CD14-positive monocyte (primary cell): ENCODE results near the gene FRMPD1. TPM values are rescaled to one million over a fixed set of nuclear protein-coding genes. Genes with fewer than 3 reads are reported as not detected.
A peak's percentile ranks its signal among the peaks of the same experiment; 100 is the strongest.

Experiments
- DNase-seq, 3 donors: peaks; one replicate each; pipeline ENCODE4 v3.0.0-alpha.2; 2011 to 2022
- H2AFZ ChIP-seq: 2 replicates; pipeline ENCODE4 v1.6.0; 2012; ENCODE audit warnings: mild to moderate bottlenecking, low read depth, low read length, inconsistent platforms; ENCODE audit not compliant: insufficient read depth, poor library complexity, severe bottlenecking
- H3K27ac ChIP-seq, 2 donors: 1 replicate in 1 of 2; 2 replicates in 1 of 2; pipeline ENCODE4 v1.5.1; 2012 to 2013; ENCODE audit warnings: low read length in 2 of 2, control low read depth in 1 of 2, inconsistent platforms in 1 of 2, low read depth in 1 of 2, mild to moderate bottlenecking in 1 of 2
- H3K27me3 ChIP-seq, 2 donors: one replicate each; pipeline versions ENCODE4 v1.6.0 to v1.6.1; 2011 to 2013; ENCODE audit warnings: low read length in 2 of 2; ENCODE audit not compliant: control insufficient read depth in 2 of 2, insufficient read depth in 2 of 2
- H3K36me3 ChIP-seq, 2 donors: replicated peaks in 1 of 2; 1 replicate in 1 of 2; 2 replicates in 1 of 2; pipeline versions ENCODE4 v1.5.1 to v1.6.1; 2012 to 2013; ENCODE audit warnings: low read length in 2 of 2, control low read depth in 1 of 2, inconsistent platforms in 1 of 2, mild to moderate bottlenecking in 1 of 2; ENCODE audit not compliant: insufficient read depth in 2 of 2, control insufficient read depth in 1 of 2
- H3K4me1 ChIP-seq, 2 donors: 1 replicate in 1 of 2; 2 replicates in 1 of 2; pipeline versions ENCODE4 v1.5.1 to v1.6.1; 2012 to 2013; ENCODE audit warnings: low read length in 2 of 2, control low read depth in 1 of 2, inconsistent platforms in 1 of 2, mild to moderate bottlenecking in 1 of 2, moderate library complexity in 1 of 2; ENCODE audit not compliant: insufficient read depth in 2 of 2, control insufficient read depth in 1 of 2
- H3K4me2 ChIP-seq: replicated peaks from 2 replicates; pipeline ENCODE3; 2012; ENCODE audit warnings: low read length, moderate library complexity, mild to moderate bottlenecking; ENCODE audit not compliant: poor library complexity, severe bottlenecking; ENCODE audit errors: extremely low read depth
- H3K4me3 ChIP-seq, 3 experiments: fragments of 200-600 bp in 1 of 3; sonication (generic) in 1 of 3; replicated peaks in 1 of 3; 1 replicate in 2 of 3; 2 replicates in 1 of 3; pipeline ENCODE4 v1.5.1; 2011 to 2013; ENCODE audit warnings: low read length in 3 of 3, mild to moderate bottlenecking in 3 of 3, control low read depth in 2 of 3, low read depth in 2 of 3, inconsistent platforms in 1 of 3, moderate library complexity in 1 of 3
- H3K79me2 ChIP-seq: 2 replicates; pipeline ENCODE4 v1.6.0; 2012; ENCODE audit warnings: mild to moderate bottlenecking, control low read depth, inconsistent platforms, low read length, moderate library complexity; ENCODE audit not compliant: insufficient read depth
- H3K9ac ChIP-seq: 2 replicates; pipeline ENCODE4 v1.6.0; 2017; ENCODE audit warnings: low read length, mild to moderate bottlenecking; ENCODE audit not compliant: insufficient read depth, poor library complexity, severe bottlenecking
- H3K9me3 ChIP-seq, 2 donors: replicated peaks in 1 of 2; 1 replicate in 1 of 2; 2 replicates in 1 of 2; pipeline versions ENCODE4 v1.5.1 to v1.6.1; 2012 to 2013; ENCODE audit warnings: low read length in 2 of 2, control low read depth in 1 of 2; ENCODE audit not compliant: control insufficient read depth in 1 of 2, insufficient read depth in 1 of 2
- H4K20me1 ChIP-seq: 2 replicates; pipeline ENCODE4 v1.6.0; 2012; ENCODE audit warnings: mild to moderate bottlenecking, low read length, control low read depth, moderate library complexity; ENCODE audit not compliant: insufficient read depth
- H3K27ac Mint-ChIP-seq, 7 donors: one replicate each; pipeline ENCODE4 v1.8.0; 2020; ENCODE audit warnings: mild to moderate bottlenecking in 7 of 7, mixed read lengths in 7 of 7, moderate library complexity in 6 of 7, inconsistent platforms in 2 of 7
- H3K27me3 Mint-ChIP-seq, 3 donors: one replicate each; pipeline ENCODE4 v1.8.0; 2021 to 2022; ENCODE audit warnings: low read depth in 3 of 3, mild to moderate bottlenecking in 3 of 3, mixed read lengths in 3 of 3, moderate library complexity in 3 of 3, inconsistent platforms in 1 of 3
- H3K36me3 Mint-ChIP-seq, 2 donors: one replicate each; pipeline ENCODE4 v1.8.0; 2020; ENCODE audit warnings: mixed read lengths in 2 of 2, inconsistent platforms in 1 of 2, mild to moderate bottlenecking in 1 of 2
- H3K4me1 Mint-ChIP-seq: one replicate; pipeline ENCODE4 v1.8.0; 2020; ENCODE audit warnings: mild to moderate bottlenecking, mixed read lengths
- H3K4me3 Mint-ChIP-seq, 2 donors: one replicate each; pipeline ENCODE4 v1.8.0; 2020; ENCODE audit warnings: mild to moderate bottlenecking in 2 of 2, mixed read lengths in 2 of 2, moderate library complexity in 1 of 2
- H3K9me3 Mint-ChIP-seq, 7 donors: one replicate each; pipeline ENCODE4 v1.8.0; 2020 to 2022; ENCODE audit warnings: mixed read lengths in 7 of 7, mild to moderate bottlenecking in 6 of 7, moderate library complexity in 6 of 7, inconsistent platforms in 2 of 7
- CTCF ChIP-seq: fragments of 200-600 bp; IDR thresholded peaks from one replicate; pipeline ENCODE4 v1.8.0; 2022; ENCODE audit warnings: antibody characterized with exemption, mild to moderate bottlenecking
- WGBS: methylation state at CpG from one replicate; pipeline ENCODE4 v1.1.5; 2013; ENCODE audit warnings: missing lambda C conversion rate; ENCODE audit not compliant: insufficient coverage; 5-methylcytosine and 5-hydroxymethylcytosine counted together
- intact Hi-C, 2 donors: fragments of 100-400 bp; cut with micrococcal nuclease; formaldehyde crosslinking; loops; one replicate each; pipeline versions ENCODE4 v1.15.0 to v1.15.1; 2023
- polyA plus RNA-seq, 3 donors: library from polyadenylated mRNA; depleted of rRNA in 1 of 3; unstranded in 2 of 3; stranded (reverse) in 1 of 3; fragments of 300-500 nt in 2 of 3; fragments of >200 nt in 1 of 3; fragmentation: Illumina TruSeq in 2 of 3; gene quantifications; 1 replicate in 2 of 3; 2 replicates in 1 of 3; pipeline ENCODE4 v1.2.3, GENCODE V29; 2012 to 2021

The FRMPD1 gene
- polyA plus RNA-seq, 3 donors = 0.03 TPM; not detected in 2

- Histone ChIP-seq H4K20me1 (peaks cover 36% of the 10 kb centered on the region), H3K36me3 (peaks cover 77 to 95% of the 10 kb centered on the region in 2 donors), H3K4me3 (no peak overlapping the region), H2AFZ (no peak overlapping the region), H3K27me3 (no peaks in the 10 kb centered on the region), H3K79me2 (peaks cover 12% of the 10 kb centered on the region), H3K9me3 (no peaks in the 10 kb centered on the region), H3K4me1 (no peaks in the 10 kb centered on the region), H3K9ac (no peak overlapping the region), H3K4me2 (no peak overlapping the region), H3K27ac (no peak overlapping the region)
- Mint-ChIP-seq H3K27me3 (peaks cover 0 to 2% (median 0%) of the 10 kb centered on the region in 3 donors), H3K27ac (peak overlapping the region in 1 of 7 donors; percentile 28), H3K36me3 (peaks cover 80 to 90% of the 10 kb centered on the region in 2 donors), H3K9me3 (no peaks in the 10 kb centered on the region), H3K4me3 (no peak overlapping the region), H3K4me1 (peaks cover 7% of the 10 kb centered on the region)
- 100% methylated on average over 1 of the region's 2 CpGs for WGBS
- TF ChIP-seq CTCF = no peak
- intact Hi-C loops = no loop called here
- no peak for DNase-seq
These were observed 127.8 kb downstream of the FRMPD1 start for GRCh38 chr9:37778534-37778933.

- Histone ChIP-seq H3K27me3 (no peaks in the 10 kb centered on the region), H2AFZ (peak overlapping the region; percentile 97), H3K4me1 (peaks cover 24 to 29% of the 10 kb centered on the region in 2 donors), H3K79me2 (peaks cover 34% of the 10 kb centered on the region), H3K4me2 (peak overlapping the region; percentile 82), H3K9ac (peak overlapping the region; percentile 82), H3K27ac (peak overlapping the region; percentile 82 to 89), H3K9me3 (peaks cover 0 to 6% of the 10 kb centered on the region in 2 donors), H3K36me3 (peaks cover 35 to 41% of the 10 kb centered on the region in 2 donors), H3K4me3 (peak overlapping the region; percentile 73 to 97 (median 84)), H4K20me1 (peaks cover 29% of the 10 kb centered on the region)
- Mint-ChIP-seq H3K27me3 (peaks cover 2 to 10% (median 7%) of the 10 kb centered on the region in 3 donors), H3K9me3 (no peaks in the 10 kb centered on the region), H3K4me1 (peaks cover 31% of the 10 kb centered on the region), H3K27ac (peak overlapping the region; percentile 88 to 96 (median 95)), H3K4me3 (peak overlapping the region; percentile 97 to 98), H3K36me3 (peaks cover 37 to 38% of the 10 kb centered on the region in 2 donors)
- 0% methylated on average over 5 of the region's 6 CpGs for WGBS
- TF ChIP-seq CTCF = no peak
- peak in 1 of 3 donors; percentile 24 for DNase-seq
- intact Hi-C loops = loop anchor here in 1 of 2 donors (10.0 kb wide), 1 partner anchor 121 kb away; the partner anchor contains the start of gene SLC25A51
These were observed 133.5 kb downstream of the FRMPD1 start for GRCh38 chr9:37784291-37784615.
